HUES48 (cell line): ENCODE results near the gene LEPROT.
"Not testable (repeated sequence)": the region's sequence is repeated elsewhere in the genome, so short reads cannot be mapped to it uniquely, and the experiment has no call there.

Source experiments
- H3K27ac ChIP-seq: one replicate; pipeline ENCODE4 v1.7.0; 2013; ENCODE audit warnings: low read depth, low read length, inconsistent platforms
- H3K27me3 ChIP-seq: 2 replicates; pipeline ENCODE4 v1.6.1; 2013; ENCODE audit warnings: mild to moderate bottlenecking, low read length; ENCODE audit not compliant: control insufficient read depth, insufficient read depth
- H3K36me3 ChIP-seq: 2 replicates; pipeline ENCODE4 v1.6.1; 2013; ENCODE audit warnings: low read length; ENCODE audit not compliant: control insufficient read depth, insufficient read depth
- H3K4me1 ChIP-seq: 2 replicates; pipeline ENCODE4 v1.6.1; 2013; ENCODE audit warnings: mild to moderate bottlenecking, low read length; ENCODE audit not compliant: control insufficient read depth, insufficient read depth
- H3K4me3 ChIP-seq: 2 replicates; pipeline ENCODE4 v1.5.1; 2013; ENCODE audit warnings: mild to moderate bottlenecking, low read depth, low read length
- H3K9ac ChIP-seq: 2 replicates; pipeline ENCODE4 v1.6.1; 2013; ENCODE audit warnings: mild to moderate bottlenecking, low read depth, low read length, moderate library complexity
- H3K9me3 ChIP-seq: 2 replicates; pipeline ENCODE4 v1.6.1; 2013; ENCODE audit warnings: low read length; ENCODE audit not compliant: control insufficient read depth, insufficient read depth

The LEPROT gene

GRCh38 chr1:65440915-65441314, 20.4 kb downstream of the LEPROT start:
- H3K9me3 ChIP-seq, result 0 out of 2 replicates have a peak, but pooled peaks cover 3% of the 10 kb centered on the region
- no peak overlapping the region for H3K9ac ChIP-seq
- H3K27me3 ChIP-seq, result no peaks in the 10 kb centered on the region
- no peak overlapping the region for H3K4me3 ChIP-seq
- H3K27ac ChIP-seq, result no peak overlapping the region
- H3K4me1 ChIP-seq, result peaks cover 24% of the 10 kb centered on the region
- H3K36me3 ChIP-seq, result no peaks in the 10 kb centered on the region; the same call in 1 of the 2 replicates

GRCh38 chr1:65441464-65441863, 21.0 kb downstream of the LEPROT start:
- H3K27ac ChIP-seq, result no peak overlapping the region
- no peaks in the 10 kb centered on the region for H3K27me3 ChIP-seq
- 0 out of 2 replicates have a peak, but pooled peaks cover 3% of the 10 kb centered on the region for H3K9me3 ChIP-seq
- H3K9ac ChIP-seq, result no peak overlapping the region
- H3K4me1 ChIP-seq, result peaks cover 24% of the 10 kb centered on the region
- H3K36me3 ChIP-seq, result no peaks in the 10 kb centered on the region
- no peak overlapping the region for H3K4me3 ChIP-seq

GRCh38 chr1:65442442-65442841, 22.0 kb downstream of the LEPROT start:
- Histone ChIP-seq H3K9me3 (0 out of 2 replicates have a peak, but pooled peaks cover 3% of the 10 kb centered on the region), H3K27ac (no peak overlapping the region), H3K9ac (no peak overlapping the region), H3K4me3 (no peak overlapping the region), H3K27me3 (no peaks in the 10 kb centered on the region), H3K36me3 (no peaks in the 10 kb centered on the region), H3K4me1 (peaks cover 24% of the 10 kb centered on the region)

- Histone ChIP-seq H3K27me3 (no peaks in the 10 kb centered on the region), H3K9ac (no peak overlapping the region), H3K4me3 (no peak overlapping the region), H3K4me1 (peaks cover 24% of the 10 kb centered on the region), H3K36me3 (no peaks in the 10 kb centered on the region), H3K9me3 (0 out of 2 replicates have a peak, but pooled peaks cover 3% of the 10 kb centered on the region), H3K27ac (no peak overlapping the region)
These were observed 23.2 kb downstream of the LEPROT start for GRCh38 chr1:65443647-65444046.

- Histone ChIP-seq H3K27me3 (no peaks in the 10 kb centered on the region), H3K4me1 (peaks cover 24% of the 10 kb centered on the region), H3K36me3 (no peaks in the 10 kb centered on the region), H3K4me3 (0 out of 2 replicates have a peak overlapping the region, but pooled peaks have one; percentile 23), H3K9ac (no peak overlapping the region), H3K9me3 (0 out of 2 replicates have a peak, but pooled peaks cover 3% of the 10 kb centered on the region), H3K27ac (peak overlapping the region; percentile 57)
These were observed 23.7 kb downstream of the LEPROT start for GRCh38 chr1:65444128-65444640.

- no peaks in the 10 kb centered on the region for H3K27me3 ChIP-seq
- H3K36me3 ChIP-seq, result no peaks in the 10 kb centered on the region
- peaks cover 23% of the 10 kb centered on the region for H3K4me1 ChIP-seq
- 0 out of 2 replicates have a peak, but pooled peaks cover 3% of the 10 kb centered on the region for H3K9me3 ChIP-seq
- no peak overlapping the region for H3K27ac ChIP-seq
- H3K9ac ChIP-seq, result no peak overlapping the region
- no peak overlapping the region for H3K4me3 ChIP-seq
These were observed 25.4 kb downstream of the LEPROT start for GRCh38 chr1:65445837-65446236.

- Histone ChIP-seq H3K27me3 (no peaks in the 10 kb centered on the region), H3K27ac (no peak overlapping the region), H3K9ac (no peak overlapping the region), H3K4me3 (no peak overlapping the region), H3K4me1 (peaks cover 9% of the 10 kb centered on the region), H3K36me3 (no peaks in the 10 kb centered on the region), H3K9me3 (no peaks in the 10 kb centered on the region)
These were observed 28.9 kb downstream of the LEPROT start for GRCh38 chr1:65449214-65449823.

GRCh38 chr1:65455678-65456077, 35.2 kb downstream of the LEPROT start:
- H3K27me3 ChIP-seq, H3K4me1 ChIP-seq, H3K27ac ChIP-seq, H3K9ac ChIP-seq, H3K36me3 ChIP-seq, H3K9me3 ChIP-seq, H3K4me3 ChIP-seq: not testable (repeated sequence)

GRCh38 chr1:65456481-65456880, 36.0 kb downstream of the LEPROT start:
- Histone ChIP-seq H3K27me3 (no peaks in the 10 kb centered on the region), H3K36me3 (no peaks in the 10 kb centered on the region), H3K4me1 (peaks cover 6% of the 10 kb centered on the region), H3K4me3 (no peak overlapping the region), H3K9me3 (peaks cover 7% of the 10 kb centered on the region; the same call in 1 of the 2 replicates), H3K27ac (no peak overlapping the region), H3K9ac (no peak overlapping the region)

GRCh38 chr1:65457868-65458267, 37.4 kb downstream of the LEPROT start:
- Histone ChIP-seq H3K4me3 (no peak overlapping the region), H3K27ac (no peak overlapping the region), H3K9ac (no peak overlapping the region), H3K36me3 (no peaks in the 10 kb centered on the region), H3K4me1 (peaks cover 6% of the 10 kb centered on the region), H3K27me3 (no peaks in the 10 kb centered on the region), H3K9me3 (peaks cover 7% of the 10 kb centered on the region; the same call in 1 of the 2 replicates)

- Histone ChIP-seq H3K4me1 (peaks cover 6% of the 10 kb centered on the region), H3K36me3 (no peaks in the 10 kb centered on the region), H3K27ac (no peak overlapping the region), H3K9me3 (peaks cover 7% of the 10 kb centered on the region; the same call in 1 of the 2 replicates), H3K9ac (no peak overlapping the region), H3K4me3 (no peak overlapping the region), H3K27me3 (no peaks in the 10 kb centered on the region)
These were observed 38.4 kb downstream of the LEPROT start for GRCh38 chr1:65458730-65459396.
